Parathyroid adenoma (tissue), 2 donors: Measurements from ENCODE around the gene CCDC149.

Experiments used
- H2AFZ ChIP-seq: fragments of 300-600 bp; sonication (generic); one replicate; pipeline ENCODE4 v1.7.0; 2017; ENCODE audit warnings: antibody characterized with exemption, mild to moderate bottlenecking
- H3K27ac ChIP-seq: fragments of 300-600 bp; sonication (generic); one replicate; pipeline ENCODE4 v1.7.0; 2017
- H3K27me3 ChIP-seq: fragments of 300-600 bp; sonication (generic); one replicate; pipeline ENCODE4 v1.7.0; 2017; ENCODE audit warnings: low read length; ENCODE audit not compliant: control insufficient read depth, insufficient read depth
- H3K36me3 ChIP-seq: fragments of 300-600 bp; sonication (generic); one replicate; pipeline ENCODE4 v1.7.0; 2017; ENCODE audit warnings: low read length; ENCODE audit not compliant: control insufficient read depth, insufficient read depth
- H3K4me1 ChIP-seq: fragments of 300-600 bp; sonication (generic); one replicate; pipeline ENCODE4 v1.7.0; 2017; ENCODE audit warnings: control low read depth
- H3K4me2 ChIP-seq: fragments of 300-600 bp; sonication (generic); one replicate; pipeline ENCODE4 v1.7.0; 2017; ENCODE audit warnings: low read length
- H3K4me3 ChIP-seq: fragments of 300-600 bp; sonication (generic); one replicate; pipeline ENCODE4 v1.7.0; 2017; ENCODE audit warnings: low read depth, low read length
- H3K79me2 ChIP-seq: fragments of 300-600 bp; sonication (generic); one replicate; pipeline ENCODE4 v1.7.0; 2017; ENCODE audit warnings: control low read depth
- H3K9ac ChIP-seq: fragments of 300-600 bp; sonication (generic); one replicate; pipeline ENCODE4 v1.7.0; 2017; ENCODE audit warnings: mild to moderate bottlenecking
- H3K9me3 ChIP-seq: fragments of 300-600 bp; sonication (generic); one replicate; pipeline ENCODE4 v1.7.0; 2017; ENCODE audit warnings: low read length; ENCODE audit not compliant: control insufficient read depth
- TF ChIP-seq, protein P1 (sequence below): fragments of 300-600 bp; sonication (generic); IDR thresholded peaks from one replicate; pipeline ENCODE4 v1.7.0; 2017; ENCODE audit warnings: antibody characterized with exemption, mild to moderate bottlenecking
- donor health status: primary hyperparathyroidism.

Gene CCDC149

DNA sequence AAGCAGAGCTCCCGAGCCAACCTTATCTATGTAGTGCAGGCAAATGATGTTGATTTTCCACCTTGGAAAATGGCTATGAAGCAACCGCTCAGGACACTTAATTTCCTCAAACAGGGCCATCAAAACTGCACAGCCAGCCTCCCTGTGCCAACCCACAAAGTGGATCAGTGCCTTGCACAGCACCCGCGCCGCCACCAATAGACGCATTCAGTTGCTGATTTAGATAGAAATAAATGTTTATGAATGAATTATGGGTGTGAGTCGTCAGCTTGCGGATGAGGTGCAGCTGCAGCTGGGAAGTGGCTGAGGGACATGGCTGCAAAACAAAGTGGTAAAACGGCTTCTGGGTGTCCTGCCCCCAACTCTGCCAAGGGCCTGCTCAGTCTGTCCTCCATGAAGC lies 70.5 kb downstream of the CCDC149 start:
- H3K4me2 ChIP-seq: no peak overlapping the region
- no peaks in the 10 kb centered on the region for H3K4me1 ChIP-seq
- H3K9me3 ChIP-seq: no peaks in the 10 kb centered on the region
- no peaks in the 10 kb centered on the region for H3K79me2 ChIP-seq
- no peak overlapping the region for H3K27ac ChIP-seq
- no peak overlapping the region for H3K9ac ChIP-seq
- H3K4me3 ChIP-seq: no peak overlapping the region
- no peaks in the 10 kb centered on the region for H3K36me3 ChIP-seq
- H2AFZ ChIP-seq: no peak overlapping the region
- no peaks in the 10 kb centered on the region for H3K27me3 ChIP-seq
- TF ChIP-seq, protein P1, sequence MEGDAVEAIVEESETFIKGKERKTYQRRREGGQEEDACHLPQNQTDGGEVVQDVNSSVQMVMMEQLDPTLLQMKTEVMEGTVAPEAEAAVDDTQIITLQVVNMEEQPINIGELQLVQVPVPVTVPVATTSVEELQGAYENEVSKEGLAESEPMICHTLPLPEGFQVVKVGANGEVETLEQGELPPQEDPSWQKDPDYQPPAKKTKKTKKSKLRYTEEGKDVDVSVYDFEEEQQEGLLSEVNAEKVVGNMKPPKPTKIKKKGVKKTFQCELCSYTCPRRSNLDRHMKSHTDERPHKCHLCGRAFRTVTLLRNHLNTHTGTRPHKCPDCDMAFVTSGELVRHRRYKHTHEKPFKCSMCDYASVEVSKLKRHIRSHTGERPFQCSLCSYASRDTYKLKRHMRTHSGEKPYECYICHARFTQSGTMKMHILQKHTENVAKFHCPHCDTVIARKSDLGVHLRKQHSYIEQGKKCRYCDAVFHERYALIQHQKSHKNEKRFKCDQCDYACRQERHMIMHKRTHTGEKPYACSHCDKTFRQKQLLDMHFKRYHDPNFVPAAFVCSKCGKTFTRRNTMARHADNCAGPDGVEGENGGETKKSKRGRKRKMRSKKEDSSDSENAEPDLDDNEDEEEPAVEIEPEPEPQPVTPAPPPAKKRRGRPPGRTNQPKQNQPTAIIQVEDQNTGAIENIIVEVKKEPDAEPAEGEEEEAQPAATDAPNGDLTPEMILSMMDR: no peak

GRCh38 chr4:24840826-24841543 lies 71.9 kb downstream of the CCDC149 start:
- H3K4me2 ChIP-seq: no peak overlapping the region
- no peaks in the 10 kb centered on the region for H3K9me3 ChIP-seq
- no peak overlapping the region for H3K9ac ChIP-seq
- TF ChIP-seq, protein P1: no peak
- H3K36me3 ChIP-seq: no peaks in the 10 kb centered on the region
- no peak overlapping the region for H3K4me3 ChIP-seq
- H3K27ac ChIP-seq: no peak overlapping the region
- no peaks in the 10 kb centered on the region for H3K4me1 ChIP-seq
- H3K79me2 ChIP-seq: no peaks in the 10 kb centered on the region
- no peak overlapping the region for H2AFZ ChIP-seq
- H3K27me3 ChIP-seq: no peaks in the 10 kb centered on the region

- no peaks in the 10 kb centered on the region for H3K4me1 ChIP-seq
- no peak overlapping the region for H3K4me2 ChIP-seq
- no peaks in the 10 kb centered on the region for H3K79me2 ChIP-seq
- H3K4me3 ChIP-seq: no peak overlapping the region
- H3K36me3 ChIP-seq: no peaks in the 10 kb centered on the region
- TF ChIP-seq, protein P1: no peak
- no peaks in the 10 kb centered on the region for H3K9me3 ChIP-seq
- no peak overlapping the region for H3K27ac ChIP-seq
- no peaks in the 10 kb centered on the region for H3K27me3 ChIP-seq
- H2AFZ ChIP-seq: no peak overlapping the region
- H3K9ac ChIP-seq: no peak overlapping the region
Measured at GRCh38 chr4:24840362-24840761, 72.5 kb downstream of the CCDC149 start.

DNA sequence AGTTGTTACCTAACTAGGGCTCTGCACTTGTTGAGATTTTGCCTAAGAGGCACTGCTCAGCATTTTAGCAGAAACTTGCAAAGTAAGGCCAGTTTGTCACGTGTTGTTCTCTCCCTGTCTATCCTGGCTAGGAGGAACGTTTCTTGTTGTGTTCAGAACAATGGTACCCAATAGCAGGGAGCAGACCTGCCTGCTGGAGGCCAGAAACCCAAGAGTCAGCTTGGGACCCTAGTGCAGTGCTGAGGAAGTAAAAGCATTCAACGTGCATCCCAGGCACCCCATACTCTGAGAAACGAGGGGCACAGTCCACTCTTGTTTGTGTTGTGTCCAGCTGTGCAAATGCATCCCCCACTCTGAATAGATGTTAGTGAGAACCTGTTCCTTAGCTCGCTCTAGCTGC lies 75.1 kb downstream of the CCDC149 start:
- no peaks in the 10 kb centered on the region for H3K4me1 ChIP-seq
- TF ChIP-seq, protein P1: no peak
- H3K36me3 ChIP-seq: no peaks in the 10 kb centered on the region
- no peak overlapping the region for H2AFZ ChIP-seq
- H3K4me3 ChIP-seq: no peak overlapping the region
- H3K9me3 ChIP-seq: no peaks in the 10 kb centered on the region
- H3K79me2 ChIP-seq: no peaks in the 10 kb centered on the region
- H3K27me3 ChIP-seq: no peaks in the 10 kb centered on the region
- H3K27ac ChIP-seq: no peak overlapping the region
- no peak overlapping the region for H3K9ac ChIP-seq
- no peak overlapping the region for H3K4me2 ChIP-seq

DNA sequence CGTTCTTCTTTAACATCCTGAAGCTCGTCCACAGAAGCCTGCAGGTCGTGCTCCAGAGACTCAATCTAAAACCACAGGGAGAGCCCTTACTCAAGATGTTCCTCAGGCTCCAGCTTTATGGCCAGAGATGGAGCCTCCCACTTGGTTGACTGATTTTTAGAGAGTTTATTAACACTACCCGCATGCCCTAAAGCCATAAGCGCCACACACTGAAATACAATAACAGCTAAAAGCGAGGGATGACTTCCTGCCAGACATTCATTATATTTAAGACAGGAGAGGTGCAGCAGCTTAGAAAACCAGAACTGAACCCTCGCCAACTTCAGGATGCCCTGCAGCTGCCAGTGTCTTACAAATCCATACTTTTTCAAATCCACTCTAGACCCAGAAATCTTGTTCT lies 75.5 kb downstream of the CCDC149 start:
- H3K36me3 ChIP-seq: no peaks in the 10 kb centered on the region

More for the DNA sequence above, 75.5 kb downstream of the CCDC149 start:
- Histone ChIP-seq H2AFZ (no peak overlapping the region), H3K79me2 (no peaks in the 10 kb centered on the region), H3K4me3 (no peak overlapping the region), H3K9ac (no peak overlapping the region), H3K4me1 (no peaks in the 10 kb centered on the region), H3K4me2 (no peak overlapping the region), H3K27me3 (no peaks in the 10 kb centered on the region), H3K9me3 (no peaks in the 10 kb centered on the region), H3K27ac (no peak overlapping the region)
- TF ChIP-seq, protein P1: no peak
